ENCODE results near the gene NKAIN4. TPM values are rescaled to one million over a fixed set of nuclear protein-coding genes. Genes with fewer than 3 reads are reported as not detected.

The NKAIN4 gene
- polyA plus RNA-seq (2013, experiment 1 of 2) = 5.2 TPM
- polyA plus RNA-seq (2013, experiment 2 of 2) = 7.4 TPM

- peaks cover 46% of the 10 kb centered on the region for H3K27me3 ChIP-seq (ENCODE audit: insufficient read depth, low read length)
- H3K4me1 ChIP-seq (ENCODE audit: insufficient read depth, low read length) = peaks cover 6% of the 10 kb centered on the region; the same call in 1 of the 2 replicates
- H3K4me3 ChIP-seq (ENCODE audit: low read length) = peak within 1 kb of the TSS; percentile 50
These were observed at the start of gene NKAIN4 for GRCh38 chr20:63254232-63254605. TSS of gene NKAIN4 (minus strand) at chr20:63254463. CDS start at chr20:63254450, 13 bp downstream.

GRCh38 chr20:63303095-63303666, 48.9 kb upstream of the NKAIN4 start:
- Histone ChIP-seq H3K9me3 (ENCODE audit: insufficient read depth, low read depth, low read length) (no peaks in the 10 kb centered on the region), H3K4me3 (ENCODE audit: low read length) (no peak overlapping the region), H3K4me1 (ENCODE audit: insufficient read depth, low read length) (no peaks in the 10 kb centered on the region), H3K27me3 (ENCODE audit: insufficient read depth, low read length) (no peaks in the 10 kb centered on the region), H3K36me3 (ENCODE audit: insufficient read depth, low read length) (no peaks in the 10 kb centered on the region), H3K9ac (ENCODE audit: low read depth, low read length) (no peak overlapping the region), H3K27ac (ENCODE audit: low read depth, low read length) (no peak overlapping the region)
- WGBS = 67% methylated on average over 3 of the region's 5 CpGs

More at GRCh38 chr20:63254232-63254605, at the start of gene NKAIN4:
- whole genome bisulfite sequencing = 1% methylated on average over 35 of the region's 46 CpGs
- H3K27ac ChIP-seq (ENCODE audit: low read depth, low read length) = no peak within 1 kb of the TSS
- H3K36me3 ChIP-seq (ENCODE audit: insufficient read depth, low read length) = no peaks in the 10 kb centered on the region
- H3K9ac ChIP-seq (ENCODE audit: low read depth, low read length) = peak within 1 kb of the TSS; percentile 23; the same call in 1 of the 2 replicates
- H3K9me3 ChIP-seq (ENCODE audit: insufficient read depth, low read depth, low read length) = no peaks in the 10 kb centered on the region

GRCh38 chr20:63301671-63302070, 47.4 kb upstream of the NKAIN4 start:
- Histone ChIP-seq H3K27ac (ENCODE audit: low read depth, low read length) (no peak overlapping the region), H3K9ac (ENCODE audit: low read depth, low read length) (no peak overlapping the region), H3K4me3 (ENCODE audit: low read length) (no peak overlapping the region), H3K36me3 (ENCODE audit: insufficient read depth, low read length) (no peaks in the 10 kb centered on the region), H3K4me1 (ENCODE audit: insufficient read depth, low read length) (no peaks in the 10 kb centered on the region), H3K27me3 (ENCODE audit: insufficient read depth, low read length) (no peaks in the 10 kb centered on the region), H3K9me3 (ENCODE audit: insufficient read depth, low read depth, low read length) (no peaks in the 10 kb centered on the region)
- WGBS = no CpG with 5 or more reads among the region's 1 CpG

DNA sequence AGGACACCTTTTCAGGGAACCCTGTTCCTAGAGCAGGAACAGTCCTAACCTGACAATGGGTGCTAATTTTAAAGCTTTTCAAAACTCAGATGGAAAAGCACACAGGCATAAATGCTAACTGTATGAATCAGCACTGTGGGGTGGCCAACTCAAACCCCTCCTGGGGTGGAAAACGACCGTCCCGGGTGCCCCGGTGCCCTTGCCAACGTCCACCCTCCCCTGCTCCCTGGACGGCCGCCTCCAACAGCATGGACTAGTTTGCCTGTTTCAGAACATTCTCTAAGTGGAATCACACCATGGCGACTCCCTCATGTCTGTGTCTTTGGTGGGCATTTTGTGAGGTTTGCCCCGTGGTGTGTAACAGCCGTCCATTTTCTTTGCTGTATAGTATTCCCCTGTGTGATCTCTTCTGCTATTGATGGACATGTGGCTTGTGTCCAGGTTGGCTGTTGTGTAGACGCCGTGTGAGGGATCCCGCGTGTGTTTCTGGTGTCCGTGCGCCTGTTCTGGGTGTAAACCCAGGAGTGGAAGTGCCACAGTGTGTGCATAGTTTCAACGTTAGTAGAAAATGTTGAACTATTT, 44.6 kb upstream of the NKAIN4 start:
- H3K36me3 ChIP-seq (ENCODE audit: insufficient read depth, low read length) = no peaks in the 10 kb centered on the region
- no peak overlapping the region for H3K27ac ChIP-seq (ENCODE audit: low read depth, low read length)
- WGBS = 89% methylated on average over 17 of the region's 17 CpGs
- H3K4me1 ChIP-seq (ENCODE audit: insufficient read depth, low read length) = peaks cover 13% of the 10 kb centered on the region; the same call in 1 of the 2 replicates
- no peak overlapping the region for H3K4me3 ChIP-seq (ENCODE audit: low read length)
- H3K27me3 ChIP-seq (ENCODE audit: insufficient read depth, low read length) = 0 out of 2 replicates have a peak, but pooled peaks cover 4% of the 10 kb centered on the region
- no peak overlapping the region for H3K9ac ChIP-seq (ENCODE audit: low read depth, low read length)
- H3K9me3 ChIP-seq (ENCODE audit: insufficient read depth, low read depth, low read length) = no peaks in the 10 kb centered on the region

GRCh38 chr20:63297796-63298572, 43.7 kb upstream of the NKAIN4 start:
- H3K9ac ChIP-seq (ENCODE audit: low read depth, low read length) = no peak overlapping the region
- no peaks in the 10 kb centered on the region for H3K9me3 ChIP-seq (ENCODE audit: insufficient read depth, low read depth, low read length)
- 92% methylated on average over 15 of the region's 16 CpGs for WGBS
- 0 out of 2 replicates have a peak, but pooled peaks cover 4% of the 10 kb centered on the region for H3K27me3 ChIP-seq (ENCODE audit: insufficient read depth, low read length)
- peaks cover 13% of the 10 kb centered on the region; the same call in 1 of the 2 replicates for H3K4me1 ChIP-seq (ENCODE audit: insufficient read depth, low read length)
- no peak overlapping the region for H3K4me3 ChIP-seq (ENCODE audit: low read length)
- H3K27ac ChIP-seq (ENCODE audit: low read depth, low read length) = no peak overlapping the region
- H3K36me3 ChIP-seq (ENCODE audit: insufficient read depth, low read length) = no peaks in the 10 kb centered on the region

DNA sequence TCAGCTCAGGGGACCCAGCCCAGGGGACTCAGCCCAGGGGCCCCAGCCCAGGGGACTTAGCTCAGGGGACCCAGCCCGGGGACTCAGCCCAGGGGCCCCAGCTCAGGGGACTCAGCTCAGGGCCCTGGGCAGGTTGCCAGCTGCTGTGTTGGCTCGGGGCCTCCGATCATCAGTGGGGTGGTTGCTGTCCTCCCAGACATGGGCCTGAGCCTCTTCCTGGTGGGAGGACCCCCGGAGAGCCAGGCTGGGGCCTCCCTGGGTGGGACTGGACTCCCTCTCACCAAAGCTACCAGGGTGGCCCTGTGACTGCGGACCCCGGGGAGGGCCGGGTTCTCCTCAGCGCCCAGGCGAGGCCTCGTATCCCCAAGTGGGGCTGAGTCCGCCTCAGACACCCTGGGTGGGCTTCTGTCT, 43.1 kb upstream of the NKAIN4 start:
- Histone ChIP-seq H3K4me3 (ENCODE audit: low read length) (no peak overlapping the region), H3K4me1 (ENCODE audit: insufficient read depth, low read length) (peaks cover 13% of the 10 kb centered on the region; the same call in 1 of the 2 replicates), H3K9me3 (ENCODE audit: insufficient read depth, low read depth, low read length) (no peaks in the 10 kb centered on the region), H3K36me3 (ENCODE audit: insufficient read depth, low read length) (no peaks in the 10 kb centered on the region), H3K27me3 (ENCODE audit: insufficient read depth, low read length) (0 out of 2 replicates have a peak, but pooled peaks cover 4% of the 10 kb centered on the region), H3K9ac (ENCODE audit: low read depth, low read length) (no peak overlapping the region), H3K27ac (ENCODE audit: low read depth, low read length) (no peak overlapping the region)
- 94% methylated on average over 11 of the region's 11 CpGs for WGBS

DNA sequence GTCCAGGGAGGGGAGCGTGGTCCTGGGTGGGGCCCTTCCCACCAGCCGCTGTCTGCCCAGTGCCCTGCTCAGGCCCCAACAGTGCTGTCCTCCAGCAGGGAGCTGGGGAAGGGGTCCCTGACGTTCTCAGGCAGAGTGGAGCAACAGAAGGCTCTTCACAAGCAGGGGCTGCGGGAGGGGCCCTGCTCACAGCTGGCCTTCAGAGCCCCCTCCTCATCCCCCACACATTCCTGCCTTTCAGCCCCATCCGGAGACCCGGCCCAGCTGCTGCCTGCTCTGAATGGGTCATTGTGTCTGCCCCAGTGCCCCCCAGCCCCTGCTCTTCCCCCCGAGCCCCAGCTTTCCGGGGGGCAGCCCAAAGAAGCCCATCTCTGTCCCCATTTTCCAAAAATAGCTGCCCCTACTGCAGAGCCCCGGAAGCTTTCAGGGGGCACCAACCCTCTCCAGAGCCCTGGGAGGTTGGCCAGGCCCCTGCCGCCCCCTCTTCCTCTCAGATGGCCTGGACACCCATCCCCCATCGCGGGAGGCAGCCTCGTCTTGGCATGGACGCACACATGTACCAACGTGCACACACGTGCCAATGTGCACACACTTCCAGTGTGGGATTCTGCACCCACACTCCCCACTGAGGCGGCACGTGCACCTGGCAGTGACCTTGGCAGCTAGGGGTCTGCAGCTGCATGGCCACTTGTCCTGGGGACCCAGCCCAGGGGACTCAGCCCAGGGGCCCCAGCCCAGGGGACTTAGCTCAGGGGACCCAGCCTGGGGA, 42.5 kb upstream of the NKAIN4 start:
- Histone ChIP-seq H3K9me3 (ENCODE audit: insufficient read depth, low read depth, low read length) (no peaks in the 10 kb centered on the region), H3K27ac (ENCODE audit: low read depth, low read length) (no peak overlapping the region), H3K4me3 (ENCODE audit: low read length) (no peak overlapping the region), H3K9ac (ENCODE audit: low read depth, low read length) (no peak overlapping the region), H3K36me3 (ENCODE audit: insufficient read depth, low read length) (no peaks in the 10 kb centered on the region), H3K27me3 (ENCODE audit: insufficient read depth, low read length) (0 out of 2 replicates have a peak, but pooled peaks cover 4% of the 10 kb centered on the region), H3K4me1 (ENCODE audit: insufficient read depth, low read length) (peaks cover 13% of the 10 kb centered on the region; the same call in 1 of the 2 replicates)
- WGBS = 76% methylated on average over 18 of the region's 18 CpGs

GRCh38 chr20:63295846-63296245, 41.6 kb upstream of the NKAIN4 start:
- H3K9me3 ChIP-seq (ENCODE audit: insufficient read depth, low read depth, low read length) = no peaks in the 10 kb centered on the region
- no peaks in the 10 kb centered on the region for H3K36me3 ChIP-seq (ENCODE audit: insufficient read depth, low read length)
- no peak overlapping the region for H3K27ac ChIP-seq (ENCODE audit: low read depth, low read length)
- no peak overlapping the region for H3K4me3 ChIP-seq (ENCODE audit: low read length)
- 0 out of 2 replicates have a peak, but pooled peaks cover 4% of the 10 kb centered on the region for H3K27me3 ChIP-seq (ENCODE audit: insufficient read depth, low read length)
- no peak overlapping the region for H3K9ac ChIP-seq (ENCODE audit: low read depth, low read length)
- WGBS = 60% methylated on average over 20 of the region's 20 CpGs
- H3K4me1 ChIP-seq (ENCODE audit: insufficient read depth, low read length) = peaks cover 13% of the 10 kb centered on the region; the same call in 1 of the 2 replicates

- WGBS = 61% methylated on average over 17 of the region's 17 CpGs
- Histone ChIP-seq H3K27me3 (ENCODE audit: insufficient read depth, low read length) (0 out of 2 replicates have a peak, but pooled peaks cover 4% of the 10 kb centered on the region), H3K4me1 (ENCODE audit: insufficient read depth, low read length) (peaks cover 13% of the 10 kb centered on the region; the same call in 1 of the 2 replicates), H3K9me3 (ENCODE audit: insufficient read depth, low read depth, low read length) (no peaks in the 10 kb centered on the region), H3K27ac (ENCODE audit: low read depth, low read length) (no peak overlapping the region), H3K4me3 (ENCODE audit: low read length) (no peak overlapping the region), H3K36me3 (ENCODE audit: insufficient read depth, low read length) (no peaks in the 10 kb centered on the region), H3K9ac (ENCODE audit: low read depth, low read length) (no peak overlapping the region)
These were observed 41.2 kb upstream of the NKAIN4 start for GRCh38 chr20:63295422-63295821.

GRCh38 chr20:63295018-63295417, 40.8 kb upstream of the NKAIN4 start:
- peaks cover 13% of the 10 kb centered on the region; the same call in 1 of the 2 replicates for H3K4me1 ChIP-seq (ENCODE audit: insufficient read depth, low read length)
- no peaks in the 10 kb centered on the region for H3K9me3 ChIP-seq (ENCODE audit: insufficient read depth, low read depth, low read length)
- WGBS = 71% methylated on average over 19 of the region's 19 CpGs
- no peak overlapping the region for H3K27ac ChIP-seq (ENCODE audit: low read depth, low read length)
- no peaks in the 10 kb centered on the region for H3K36me3 ChIP-seq (ENCODE audit: insufficient read depth, low read length)
- H3K4me3 ChIP-seq (ENCODE audit: low read length) = no peak overlapping the region
- no peak overlapping the region for H3K9ac ChIP-seq (ENCODE audit: low read depth, low read length)
- 0 out of 2 replicates have a peak, but pooled peaks cover 4% of the 10 kb centered on the region for H3K27me3 ChIP-seq (ENCODE audit: insufficient read depth, low read length)

Data from HUES64 (cell line).